T47D (cell line): ENCODE results near the gene RNASEL.
A peak's percentile ranks its signal among the peaks of the same experiment; 100 is the strongest.
"Not testable (repeated sequence)": the region's sequence is repeated elsewhere in the genome, so short reads cannot be mapped to it uniquely, and the experiment has no call there.

ENCODE experiments used
- DNase-seq, 2 experiments: peaks; one replicate each; pipeline versions ENCODE4 v3.0.0 to v3.0.0-alpha.2; 2011 to 2012; ENCODE audit warnings: low read depth in 1 of 2, low spot score in 1 of 2
- JUND ChIP-seq: IDR thresholded peaks from 2 replicates; pipeline ENCODE4 v1.6.1; 2012; ENCODE audit warnings: low read depth
- in situ Hi-C: cut with HindIII; loops from 2 replicates; pipeline ENCODE4 v1.10.0; 2016; ENCODE audit warnings: low sequenced_read_pairs, low pct_unique_long_range_greater_than_20kb

The RNASEL gene

DNA sequence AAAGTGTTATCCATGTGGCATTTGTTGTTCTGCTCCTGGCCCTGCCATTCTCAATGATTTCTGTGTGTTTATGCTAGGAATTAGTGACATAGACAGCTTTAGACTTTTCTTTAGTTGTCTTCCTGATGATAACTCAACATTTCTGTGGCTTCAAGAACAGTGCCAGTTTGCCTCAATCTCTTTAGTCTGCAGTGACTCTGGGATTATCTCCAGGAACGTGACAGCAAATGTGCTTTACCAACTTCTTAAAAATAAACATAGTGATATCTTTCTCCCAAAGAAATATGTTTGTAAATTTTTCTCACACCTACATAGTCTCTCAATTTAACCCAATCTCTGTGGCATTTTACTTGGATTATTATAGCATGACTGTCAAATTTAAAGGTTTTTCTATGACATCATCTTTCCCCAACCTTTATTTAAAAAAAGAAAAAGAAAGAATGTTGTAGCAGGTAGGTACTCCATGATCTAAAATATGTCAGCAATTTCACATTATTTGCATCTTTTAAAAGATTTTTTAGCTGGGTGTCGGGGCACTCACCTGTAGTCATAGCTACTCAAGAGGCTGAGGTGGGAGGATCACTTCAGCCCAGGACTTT, 24.6 kb downstream of the RNASEL start:
- DNase-seq, result no peak
- TF ChIP-seq JUND, result no peak
- in situ Hi-C loops, result no loop called here

DNA sequence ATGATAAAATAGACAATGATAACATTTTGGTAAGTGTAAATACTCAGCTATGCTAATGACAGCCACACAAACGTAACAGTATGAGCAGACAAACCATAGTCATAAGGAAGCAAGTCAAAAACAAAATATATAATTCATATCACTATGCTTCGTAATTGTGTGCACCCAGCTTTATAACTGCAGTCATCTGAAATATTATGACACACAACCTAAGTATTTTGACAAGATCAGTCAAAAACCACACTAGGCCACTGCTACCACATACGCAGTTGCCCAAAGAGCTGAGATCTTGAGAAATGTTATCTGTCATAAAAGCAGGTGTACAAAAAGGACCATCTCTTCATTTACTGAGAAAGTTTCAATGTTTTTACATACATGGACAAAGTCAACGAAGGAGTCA, 26.0 kb downstream of the RNASEL start:
- DNase-seq, result no peak
- in situ Hi-C loops, result no loop called here
- no peak for TF ChIP-seq JUND

DNA sequence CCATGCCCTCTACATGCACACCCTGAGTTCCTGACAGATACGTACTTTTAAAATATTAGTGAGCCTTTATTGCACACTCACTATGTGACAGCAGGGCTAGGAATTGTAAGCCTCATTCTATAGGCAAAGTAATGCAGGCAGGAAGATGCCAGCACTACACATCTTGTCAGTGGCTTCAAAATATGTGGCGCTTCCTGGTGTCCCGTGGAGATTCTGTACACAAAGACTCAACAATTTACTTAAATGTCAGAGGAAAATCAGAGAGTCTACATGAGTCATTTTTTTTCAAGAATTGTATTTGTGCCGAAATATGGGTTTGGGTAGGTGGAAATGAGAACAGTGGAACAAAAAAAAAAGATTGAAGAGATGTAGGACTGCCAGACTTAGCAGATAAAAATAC, 27.6 kb downstream of the RNASEL start:
- DNase-seq, result no peak
- in situ Hi-C loops, result no loop called here
- no peak for TF ChIP-seq JUND

DNA sequence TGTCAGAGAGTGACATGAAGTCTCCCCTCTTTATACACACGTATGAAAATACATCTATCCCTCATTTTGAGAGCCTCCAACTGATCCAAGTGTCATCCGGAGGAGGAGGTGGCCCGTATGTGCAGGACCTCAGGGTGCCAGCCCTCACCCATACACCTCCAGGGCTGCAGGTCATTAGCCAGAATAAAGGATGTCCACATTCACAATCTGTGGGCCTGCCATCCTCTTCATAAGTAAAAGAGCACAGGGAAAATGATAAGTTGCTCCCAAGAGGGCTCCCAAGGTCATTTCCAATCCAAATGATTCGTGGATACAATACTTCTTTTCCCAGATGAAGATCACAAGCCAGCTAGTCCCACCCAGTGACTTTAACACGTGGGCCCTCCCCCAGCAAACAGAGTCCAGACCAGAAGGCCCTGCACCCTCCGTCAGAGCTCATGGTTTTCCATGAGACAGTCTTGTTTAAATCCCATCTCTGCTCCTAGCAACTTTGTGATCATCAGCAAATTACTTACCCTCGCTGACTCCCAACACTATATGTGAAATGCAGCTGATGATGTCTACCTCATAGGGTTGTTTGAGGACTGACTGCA, 28.6 kb downstream of the RNASEL start:
- no peak for TF ChIP-seq JUND
- no peak for DNase-seq
- in situ Hi-C loops, result no loop called here

DNA sequence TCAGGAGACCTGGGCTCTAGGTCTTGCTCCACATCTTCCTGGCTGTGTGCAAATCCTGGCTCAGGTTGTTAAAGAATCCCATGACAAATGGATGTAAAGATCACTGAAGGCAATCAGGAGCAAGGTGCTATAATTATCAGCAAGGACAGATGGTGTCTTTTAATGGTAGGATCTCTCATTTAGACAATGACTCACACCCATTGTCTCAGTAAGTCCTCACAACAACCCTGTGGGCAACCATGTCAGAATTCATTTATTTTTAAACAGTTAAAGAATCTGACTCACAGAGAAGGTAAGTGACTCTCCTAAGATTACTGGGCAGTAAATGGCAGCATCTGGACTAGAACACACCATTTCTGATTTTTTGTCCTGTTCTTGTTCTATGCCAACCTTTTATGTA, 32.8 kb downstream of the RNASEL start:
- no peak for TF ChIP-seq JUND
- in situ Hi-C loops, result no loop called here
- DNase-seq, result no peak

DNA sequence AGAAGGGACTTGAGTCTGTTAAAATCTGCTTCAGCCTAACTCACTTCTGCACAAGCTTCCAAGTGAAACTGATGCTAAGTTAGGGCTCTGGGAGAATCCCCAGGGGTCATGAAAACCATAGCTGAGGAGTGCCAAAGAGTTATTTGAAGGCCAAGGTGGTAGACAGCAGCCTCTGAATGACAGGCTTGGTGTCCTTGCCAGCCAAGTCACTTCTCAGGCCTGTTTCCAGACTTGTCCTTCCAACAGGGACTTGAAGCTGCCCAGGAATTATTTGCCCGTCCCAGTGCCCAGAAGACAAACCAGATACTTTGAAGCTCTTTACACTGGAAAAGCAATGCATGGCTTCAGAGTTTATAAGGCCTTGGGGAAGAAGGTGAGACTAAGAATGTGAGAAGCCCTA, 33.6 kb downstream of the RNASEL start:
- in situ Hi-C loops, result no loop called here
- no peak for DNase-seq
- no peak for TF ChIP-seq JUND

DNA sequence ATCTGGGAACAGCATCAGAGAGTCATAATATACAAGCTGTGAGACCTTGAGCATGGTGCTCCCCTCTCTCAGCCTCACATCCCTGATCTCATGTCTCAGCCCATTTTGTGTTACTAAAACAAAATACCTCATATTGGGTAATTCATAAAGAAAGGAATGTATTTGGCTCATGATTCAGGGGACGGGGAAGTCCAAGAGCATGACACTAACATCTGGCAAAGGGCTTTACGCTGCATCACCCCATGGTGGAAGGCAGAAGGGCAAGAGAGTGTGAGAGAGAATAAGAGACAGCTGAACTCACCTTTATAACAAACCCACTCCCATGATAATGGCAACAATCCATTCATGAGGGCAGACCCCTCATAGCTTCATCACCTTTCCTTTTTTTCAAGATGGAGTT, 36.5 kb downstream of the RNASEL start:
- in situ Hi-C loops, result no loop called here
- DNase-seq, result no peak
- no peak for TF ChIP-seq JUND

DNA sequence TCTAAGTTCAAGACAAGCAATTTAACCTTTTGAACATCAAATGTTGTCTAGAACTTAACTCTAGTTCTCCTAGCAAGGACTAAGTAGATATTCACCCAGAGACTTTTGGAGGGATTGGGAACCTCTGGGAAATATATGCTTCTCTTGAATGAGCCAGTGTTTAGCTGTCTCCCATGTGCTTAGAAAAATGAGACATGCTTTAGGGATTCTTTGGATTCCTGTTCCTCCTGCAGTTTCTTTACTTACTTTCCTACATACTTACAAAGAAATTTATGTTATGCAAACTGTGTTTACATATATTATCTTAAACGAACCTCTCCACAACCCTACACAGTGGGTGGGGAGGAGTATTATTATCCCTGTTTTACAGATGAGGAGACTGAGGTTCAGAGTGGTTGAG, 39.2 kb downstream of the RNASEL start:
- no peak for TF ChIP-seq JUND
- peak in 1 of 2 experiments; percentile 13 for DNase-seq
- in situ Hi-C loops, result no loop called here

DNA sequence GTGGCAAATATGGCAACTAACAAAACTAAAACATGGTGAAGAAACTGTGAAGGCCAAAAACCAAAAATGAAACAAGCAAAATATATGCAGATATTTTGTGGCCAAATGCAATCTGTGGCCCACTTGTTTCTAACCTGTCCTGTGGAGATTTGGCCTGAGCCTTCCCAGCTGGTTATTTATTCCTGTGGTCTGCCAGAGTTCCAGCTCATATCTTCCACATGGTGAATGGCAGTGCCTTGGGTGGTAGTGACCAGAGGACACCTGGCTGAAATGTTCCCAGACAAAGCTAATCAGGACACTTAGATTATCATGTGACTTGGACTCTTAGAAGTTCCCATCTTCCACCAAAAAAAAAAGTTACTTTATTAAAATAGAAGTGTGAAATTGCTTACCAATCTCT, 39.7 kb downstream of the RNASEL start:
- in situ Hi-C loops, result no loop called here
- no peak for TF ChIP-seq JUND
- no peak for DNase-seq

DNA sequence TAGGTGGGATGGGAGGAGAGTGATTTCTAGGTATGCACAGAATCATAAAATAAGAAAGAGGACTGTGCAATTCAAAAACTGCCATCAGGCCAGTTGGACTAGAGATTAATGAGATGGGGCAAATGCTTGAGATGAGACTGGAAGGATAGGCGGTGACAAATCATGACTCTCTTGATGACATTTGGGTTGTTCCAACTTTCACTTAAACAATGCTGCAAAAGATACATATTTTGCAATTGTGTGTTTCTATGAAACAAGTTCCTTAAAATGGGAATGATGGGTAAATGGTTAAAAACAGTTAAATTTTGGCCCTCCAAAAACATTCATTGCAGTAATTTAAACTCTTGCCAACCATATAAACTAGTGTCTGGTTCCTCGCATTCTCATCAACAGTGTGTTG, 55.2 kb downstream of the RNASEL start:
- in situ Hi-C loops, result no loop called here
- no peak for TF ChIP-seq JUND
- no peak for DNase-seq

DNA sequence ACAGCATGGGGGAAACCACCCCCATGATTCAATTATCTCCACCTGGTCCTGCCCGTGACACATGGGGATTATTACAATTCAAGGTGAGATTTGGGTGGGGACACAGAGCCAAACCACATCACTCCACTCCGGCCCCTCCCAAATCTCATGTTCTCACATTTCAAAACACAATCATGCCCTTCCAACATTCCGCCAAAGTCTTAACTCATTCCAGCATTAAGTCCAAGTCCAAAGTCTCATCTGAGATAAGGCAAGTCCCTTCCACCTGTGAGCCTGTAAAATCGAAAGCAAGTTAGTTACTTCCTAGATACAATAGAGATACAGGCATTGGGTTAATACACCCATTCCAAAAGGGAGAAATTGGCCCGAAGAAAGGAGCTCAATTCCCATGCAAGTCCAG, 60.9 kb downstream of the RNASEL start:
- DNase-seq, in situ Hi-C loops: not testable (repeated sequence)

DNA sequence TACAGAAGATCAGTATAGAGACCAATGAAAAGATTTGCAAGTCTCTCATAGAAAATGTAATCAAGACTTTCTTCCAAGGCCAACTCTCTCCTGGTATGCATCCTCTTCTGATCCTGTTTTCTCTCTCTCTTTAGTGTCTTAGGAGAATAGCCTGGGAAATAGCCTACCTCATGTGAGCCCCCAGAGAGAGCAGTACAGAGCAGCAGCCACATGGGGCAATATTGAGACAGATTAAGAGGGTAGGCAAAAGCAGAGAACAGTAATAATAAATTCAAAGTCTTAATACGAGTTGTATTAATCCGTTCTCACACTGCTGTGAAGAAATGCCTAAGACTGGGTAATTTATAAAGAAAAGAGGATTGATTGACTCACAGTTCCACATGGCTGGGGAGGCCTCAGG, 61.4 kb downstream of the RNASEL start:
- peak in 1 of 2 experiments; percentile 13 for DNase-seq
- in situ Hi-C loops, result no loop called here

DNA sequence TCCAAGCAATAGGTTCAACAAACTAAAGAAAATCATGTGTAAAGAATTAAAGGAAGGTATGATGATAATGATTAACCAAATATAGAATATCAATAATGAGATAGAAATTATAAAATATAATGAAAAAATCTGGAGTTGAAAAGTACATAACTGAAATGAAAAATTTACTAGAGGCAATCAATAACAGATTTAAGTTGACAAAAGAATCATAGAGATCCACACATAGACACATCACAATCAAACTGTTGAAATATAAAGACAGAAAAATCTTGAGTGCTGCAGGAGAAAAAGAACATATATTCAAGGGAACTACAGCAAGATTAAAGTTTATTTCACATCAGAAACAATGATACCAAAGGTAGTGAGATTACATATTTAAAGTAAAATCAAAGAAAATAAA, 63.7 kb downstream of the RNASEL start:
- in situ Hi-C loops, result no loop called here
- DNase-seq, result no peak
- TF ChIP-seq JUND, result no peak

More for the DNA sequence above, 61.4 kb downstream of the RNASEL start:
- TF ChIP-seq JUND, result no peak
